HS-27A (cell line): ENCODE data around the gene REL.
"Not testable (repeated sequence)": the region's sequence is repeated elsewhere in the genome, so short reads cannot be mapped to it uniquely, and the experiment has no call there.

Experiments
- DNase-seq: peaks from one replicate; pipeline ENCODE4 v3.0.0-alpha.2; 2012; ENCODE audit warnings: low read depth, missing footprints

REL gene

DNA sequence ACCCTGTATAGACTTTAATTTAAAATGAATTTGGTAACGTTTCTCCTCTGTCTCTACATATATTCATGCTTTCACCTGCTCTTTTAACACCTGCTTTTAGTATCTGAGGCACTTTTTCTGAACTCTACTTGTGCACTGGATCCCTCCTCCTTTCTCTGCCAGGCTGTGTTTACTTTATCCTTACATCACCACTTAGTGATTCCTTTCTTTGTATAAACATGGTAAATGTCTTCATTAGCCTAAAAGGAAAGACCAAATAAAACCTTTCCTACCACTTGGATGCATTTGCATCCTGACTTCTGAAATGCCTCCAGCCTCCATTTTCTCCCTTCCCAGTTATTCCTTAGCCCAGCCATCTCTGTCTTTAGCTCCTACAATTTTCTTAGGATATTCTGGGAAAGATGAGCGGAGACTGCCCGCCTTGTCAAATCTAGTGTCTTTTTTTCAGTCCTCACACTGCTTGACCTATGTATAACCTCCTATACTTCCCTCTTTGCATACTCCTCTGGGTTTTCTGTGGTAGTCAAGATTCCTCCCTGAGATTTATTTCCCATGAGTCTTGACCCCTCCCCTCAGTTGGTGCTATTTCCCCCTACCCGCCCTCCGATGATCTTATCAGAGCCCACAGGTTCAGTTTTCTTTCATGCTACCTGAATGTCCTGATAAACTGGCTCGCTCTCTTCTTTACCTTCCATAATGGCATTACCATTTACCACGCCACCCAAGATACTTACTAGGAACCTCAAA, 44.8 kb downstream of the REL start:
- no peak for DNase-seq

DNA sequence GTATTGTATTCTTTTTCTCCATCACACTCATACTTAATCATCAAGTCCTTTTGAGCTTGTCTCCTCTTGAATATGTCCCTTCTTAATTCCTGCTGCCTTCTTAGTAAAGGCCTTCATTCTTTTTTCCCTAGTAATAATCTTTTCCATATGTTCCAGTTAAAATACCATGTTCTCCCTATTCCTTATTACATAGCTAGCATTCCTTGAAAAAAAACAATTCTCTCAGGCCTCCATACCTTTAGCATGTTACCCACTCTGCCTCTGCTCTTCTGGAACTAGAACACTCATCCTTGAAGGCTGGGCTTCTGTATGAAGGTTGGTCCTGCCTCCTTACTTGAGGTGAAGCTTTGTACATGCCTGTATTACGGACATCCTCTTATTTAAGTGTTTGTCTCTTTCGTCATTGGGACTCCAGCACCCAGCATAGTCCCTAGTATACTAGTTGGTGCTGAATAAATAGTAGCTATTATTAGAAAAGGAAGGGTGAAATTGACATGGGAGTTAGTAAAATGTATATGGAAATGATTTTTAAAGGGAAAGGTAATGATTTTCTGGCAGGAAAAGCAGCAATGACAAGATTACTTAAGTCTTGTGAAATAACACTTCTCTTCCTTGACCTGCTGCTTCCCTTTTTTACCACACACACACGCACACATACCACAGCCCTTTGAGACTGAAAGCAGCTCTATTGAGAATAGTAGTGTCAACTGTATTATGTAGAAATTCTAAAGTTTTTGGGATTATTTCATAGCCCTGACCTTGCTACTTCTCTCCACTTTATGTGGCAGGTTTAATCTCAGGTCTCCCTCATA, 45.6 kb downstream of the REL start:
- DNase-seq = no peak

- not testable (repeated sequence) for DNase-seq
Measured at GRCh38 chr2:60932061-60932460, 50.7 kb downstream of the REL start.

DNA sequence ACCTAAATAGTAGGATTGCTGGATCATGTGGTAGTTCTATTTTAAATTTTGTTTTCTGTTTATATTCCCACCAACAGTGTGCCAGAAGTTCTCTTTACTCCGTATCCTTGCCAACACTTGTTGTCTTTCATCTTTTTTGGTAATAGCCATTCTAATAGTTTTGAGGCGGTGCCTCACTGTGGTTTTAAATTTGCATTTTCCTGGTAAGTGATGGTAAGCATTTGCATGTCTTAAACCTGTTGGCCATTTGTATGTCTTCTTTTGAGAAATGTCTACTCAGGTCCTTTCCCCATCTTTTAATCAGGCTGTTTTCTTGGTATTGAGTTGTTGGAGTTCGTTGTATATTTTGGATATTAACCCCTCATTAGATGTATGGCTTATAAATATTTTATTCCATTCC, 51.6 kb downstream of the REL start:
- no peak for DNase-seq

GRCh38 chr2:60934165-60934722, 52.9 kb downstream of the REL start:
- DNase-seq = no peak

- no peak for DNase-seq
Measured at GRCh38 chr2:60936757-60937156, 55.4 kb downstream of the REL start.

DNA sequence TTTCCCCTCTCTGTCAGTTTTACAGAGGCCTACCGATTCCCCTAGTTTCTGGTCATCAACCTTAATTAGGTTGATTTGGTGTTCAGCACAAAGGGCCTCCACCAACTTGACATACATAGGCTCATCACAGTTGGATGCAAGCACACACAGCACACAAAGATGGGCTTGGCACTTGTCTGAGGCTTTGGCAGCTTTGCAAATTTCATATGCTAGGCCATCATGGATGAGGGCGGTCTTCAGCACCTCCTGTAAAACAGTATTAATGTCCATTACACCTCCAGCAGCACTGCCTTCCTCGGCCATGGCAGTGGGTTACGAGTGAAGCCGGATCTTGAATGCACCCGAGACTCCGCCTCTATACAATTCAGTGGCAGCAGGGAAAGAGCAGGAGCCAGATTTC, 56.9 kb downstream of the REL start:
- no peak for DNase-seq

- DNase-seq = no peak
Measured at GRCh38 chr2:60939622-60940021, 58.2 kb downstream of the REL start.

GRCh38 chr2:60945341-60945740, 64.0 kb downstream of the REL start:
- no peak for DNase-seq

DNA sequence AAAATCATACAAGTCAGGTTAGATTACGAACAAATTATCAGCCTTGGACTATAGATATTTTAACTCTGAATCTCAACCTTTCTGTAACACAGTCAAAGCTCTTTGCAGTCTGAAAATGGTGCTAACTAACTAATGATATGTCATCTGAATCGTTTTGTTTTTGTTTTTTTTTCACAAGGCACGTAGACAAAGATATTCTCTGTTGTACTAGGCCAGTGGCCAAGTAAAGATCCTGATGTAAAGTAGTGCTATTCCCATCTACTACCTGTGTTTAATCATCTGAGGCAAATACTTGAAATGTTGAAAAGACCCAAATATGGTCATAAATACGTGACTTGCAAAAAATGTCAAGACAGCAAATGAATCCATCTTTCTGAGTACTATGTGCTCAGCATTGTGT, 65.7 kb downstream of the REL start:
- no peak for DNase-seq

GRCh38 chr2:60948161-60948560, 66.8 kb downstream of the REL start:
- no peak for DNase-seq

DNA sequence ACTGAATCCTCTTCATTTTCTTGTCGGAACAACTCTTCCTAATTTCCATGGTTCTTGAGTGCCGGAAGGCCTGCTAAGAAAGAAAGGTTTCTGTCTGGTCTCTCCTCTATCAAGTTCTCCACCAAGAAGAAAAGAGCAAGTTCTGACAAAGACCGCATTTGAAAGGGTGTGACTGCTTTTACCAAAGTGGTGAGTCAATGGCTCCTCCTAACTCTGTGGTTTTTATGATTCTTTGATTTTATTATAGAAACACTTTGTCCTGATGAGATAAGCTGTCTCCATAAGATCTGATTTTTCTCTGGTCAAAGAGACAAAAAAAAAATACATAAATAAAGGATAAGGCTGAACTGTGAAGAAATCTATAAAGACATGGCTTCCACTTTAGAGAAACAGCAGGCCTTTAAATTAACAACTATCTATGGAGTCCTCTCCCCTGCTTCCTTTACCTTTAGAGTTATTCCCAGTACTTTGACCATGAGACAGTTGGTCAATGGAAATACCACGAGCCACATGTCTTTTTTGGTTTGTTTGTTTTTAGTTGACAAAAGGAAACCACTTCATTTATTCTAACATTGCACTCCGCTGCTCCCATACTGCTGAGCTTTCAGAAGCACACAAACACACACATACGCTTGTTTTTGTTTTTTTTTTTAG, 67.7 kb downstream of the REL start:
- DNase-seq = no peak

GRCh38 chr2:60954139-60954538, 72.8 kb downstream of the REL start:
- DNase-seq = no peak

DNA sequence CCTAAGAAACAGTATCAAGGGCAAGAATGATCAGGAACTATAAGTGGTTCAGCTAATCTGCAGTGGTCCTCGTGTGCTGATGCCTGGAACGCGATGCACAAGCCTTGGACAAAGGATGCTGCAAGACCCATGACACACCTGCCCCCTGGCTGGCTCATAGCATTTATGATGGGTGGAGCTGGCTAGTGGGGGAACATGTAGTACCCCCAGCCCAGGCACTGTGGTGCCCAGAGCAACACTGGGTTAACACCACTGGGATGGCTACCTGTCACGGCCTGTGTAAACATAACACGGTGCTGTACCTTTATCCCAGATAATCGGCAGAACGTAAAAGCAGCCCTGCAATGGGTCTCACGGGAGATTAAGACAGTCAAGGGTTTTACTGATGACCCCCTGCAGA, 75.8 kb downstream of the REL start:
- no peak for DNase-seq

- no peak for DNase-seq
Measured at GRCh38 chr2:60957643-60958042, 76.3 kb downstream of the REL start.

GRCh38 chr2:60958361-60958760, 77.0 kb downstream of the REL start:
- DNase-seq = no peak

GRCh38 chr2:60958800-60959199, 77.4 kb downstream of the REL start:
- DNase-seq = no peak

- no peak for DNase-seq
Measured at GRCh38 chr2:60959501-60959900, 78.1 kb downstream of the REL start.

DNA sequence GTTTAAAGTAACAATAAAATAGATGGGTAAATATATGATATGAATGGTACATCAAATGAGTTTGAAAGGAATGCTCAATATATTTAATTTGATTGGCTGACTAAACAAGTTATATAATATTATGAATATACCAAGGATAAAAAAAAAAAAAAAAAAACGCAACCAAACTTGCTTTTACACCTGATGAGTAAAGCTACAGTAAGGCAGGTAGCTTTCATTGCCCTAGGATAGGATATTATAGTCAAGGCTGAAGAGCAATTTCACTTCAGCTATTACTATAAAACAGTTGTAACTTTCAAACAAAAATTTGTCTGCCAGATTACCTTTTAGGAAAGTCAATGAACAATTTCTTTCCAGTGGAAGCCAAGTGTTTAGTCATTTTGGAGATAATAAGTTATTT, 79.3 kb downstream of the REL start:
- no peak for DNase-seq

DNA sequence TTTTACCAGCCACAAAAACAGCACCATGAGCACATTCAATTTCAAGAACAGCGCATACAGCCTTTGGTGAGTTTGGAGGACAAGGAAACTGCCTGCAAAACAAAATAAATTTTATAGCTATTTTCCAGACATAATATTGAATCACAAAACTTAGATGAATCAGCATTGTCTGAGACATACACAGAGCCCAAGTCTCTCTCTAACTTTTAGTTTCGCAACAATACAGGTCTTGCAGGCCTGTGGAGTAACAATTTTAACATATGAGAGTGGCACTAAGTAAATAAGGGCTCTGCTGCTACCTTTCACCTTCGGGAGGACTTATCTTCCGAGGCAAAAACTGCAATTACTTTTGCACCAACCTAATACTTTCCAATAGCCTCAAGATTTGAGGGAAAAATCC, 80.1 kb downstream of the REL start:
- no peak for DNase-seq

- no peak for DNase-seq
Measured at GRCh38 chr2:60962528-60962927, 81.2 kb downstream of the REL start.

DNA sequence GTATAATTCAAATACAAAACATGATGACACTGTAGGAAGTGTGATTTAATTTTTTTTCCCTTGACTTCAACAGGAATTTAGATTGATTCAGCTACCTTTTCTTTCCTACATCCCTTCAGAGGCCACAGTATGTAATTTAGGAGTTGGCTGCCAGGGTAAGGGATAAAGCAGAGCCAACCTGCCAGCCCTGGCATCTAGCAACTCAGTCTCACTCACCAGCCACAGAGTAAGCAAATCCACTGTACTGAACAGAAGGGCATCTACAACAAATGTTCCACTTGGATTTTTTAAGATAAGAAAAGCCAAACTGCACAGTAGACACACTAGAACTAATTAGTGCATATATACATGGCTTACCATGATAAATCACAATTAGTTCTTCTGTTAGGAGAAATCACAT, 81.8 kb downstream of the REL start:
- DNase-seq = no peak
